Measurements from ENCODE around the gene C1orf174. TPM values are rescaled to one million over a fixed set of nuclear protein-coding genes. Genes with fewer than 3 reads are reported as not detected.

Gene C1orf174
- total and polyA plus RNA-seq, 2 donors: 19.3 to 23.1 TPM

DNA sequence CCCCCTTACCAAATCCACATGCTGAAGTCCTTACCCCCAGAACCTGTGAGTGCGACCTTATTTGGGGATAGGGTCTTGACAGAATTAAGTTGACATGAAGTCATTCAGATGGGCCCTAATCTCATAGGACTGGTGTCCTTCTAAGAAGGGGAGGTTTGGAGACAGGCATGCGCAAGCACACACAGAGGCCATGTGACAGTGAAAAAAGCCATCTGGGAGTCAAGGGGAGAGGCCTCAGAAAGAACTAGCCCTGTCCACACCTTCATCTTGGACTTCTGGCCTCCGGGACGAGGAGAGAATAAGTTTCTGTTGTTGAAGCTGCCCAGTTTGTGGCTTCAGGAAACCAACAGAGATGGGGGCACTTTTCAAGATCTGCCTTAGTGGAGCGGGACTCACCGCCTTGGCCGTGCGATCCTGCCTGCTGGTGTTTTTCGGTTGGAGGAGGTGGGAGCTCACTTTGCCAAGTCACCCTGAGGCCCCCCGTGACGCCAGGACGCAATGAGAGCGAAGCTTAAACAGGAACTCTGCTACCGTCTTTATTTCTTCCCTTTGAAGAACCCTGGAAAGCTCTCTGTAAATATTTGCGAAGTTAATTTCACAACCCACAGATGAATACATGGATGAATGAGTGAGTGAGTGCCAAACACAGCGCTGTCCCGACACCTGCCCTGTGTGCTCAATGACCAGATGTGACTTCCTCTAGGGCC is 42.5 kb upstream of the C1orf174 start:
- 84% methylated on average over 17 of the region's 17 CpGs for WGBS
- DNase-seq (ENCODE audit: low read depth in 6 of 9, low spot score in 9 of 9): no peak
- Histone ChIP-seq H3K36me3 (ENCODE audit: control insufficient read depth in 2 of 2, insufficient read depth in 2 of 2, low read length in 1 of 2) (no peaks in the 10 kb centered on the region), H3K4me3 (ENCODE audit: low read length in 2 of 2) (no peak overlapping the region), H3K4me1 (ENCODE audit: control insufficient read depth in 2 of 2, insufficient read depth in 2 of 2, low read length in 2 of 2) (no peaks in the 10 kb centered on the region), H3K9me3 (ENCODE audit: control insufficient read depth in 2 of 2, insufficient read depth in 1 of 2, low read length in 1 of 2) (no peaks in the 10 kb centered on the region), H3K27me3 (ENCODE audit: control insufficient read depth in 2 of 2, insufficient read depth in 1 of 2, low read length in 1 of 2) (no peaks in the 10 kb centered on the region), H3K27ac (ENCODE audit: low read depth in 1 of 2, low read length in 1 of 2) (no peak overlapping the region)

DNA sequence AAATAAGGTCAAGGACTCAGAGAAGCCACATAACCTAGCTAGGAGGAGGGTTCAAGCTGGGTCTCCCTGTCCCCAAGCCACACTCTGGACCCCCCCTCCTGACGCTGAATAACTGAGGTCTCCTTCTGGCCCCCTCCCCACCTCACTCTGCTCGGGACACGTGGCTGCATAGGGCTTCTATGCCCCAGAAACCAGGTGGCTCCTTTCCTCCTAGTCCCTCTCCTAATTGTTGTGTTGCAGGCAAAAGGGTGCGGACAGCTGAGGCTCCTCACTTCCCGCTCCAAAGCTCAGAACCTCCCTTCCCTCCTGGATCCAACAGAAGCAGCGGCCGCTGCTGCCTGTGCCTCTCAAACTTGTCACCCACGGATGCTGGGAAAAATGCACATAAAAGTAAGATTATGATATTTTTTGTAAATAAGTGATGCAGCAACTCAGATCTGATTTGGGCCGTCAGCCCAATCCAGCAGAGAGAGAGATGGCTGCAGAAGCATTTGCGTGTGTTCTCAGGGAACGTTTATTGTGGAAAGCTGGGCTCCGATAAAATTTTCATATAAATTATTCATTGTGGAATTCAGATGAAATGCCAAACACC is 40.8 kb upstream of the C1orf174 start:
- Histone ChIP-seq H3K27ac (ENCODE audit: low read depth in 1 of 2, low read length in 1 of 2) (no peak overlapping the region), H3K4me1 (ENCODE audit: control insufficient read depth in 2 of 2, insufficient read depth in 2 of 2, low read length in 2 of 2) (no peaks in the 10 kb centered on the region), H3K4me3 (ENCODE audit: low read length in 2 of 2) (no peak overlapping the region), H3K9me3 (ENCODE audit: control insufficient read depth in 2 of 2, insufficient read depth in 1 of 2, low read length in 1 of 2) (no peaks in the 10 kb centered on the region), H3K27me3 (ENCODE audit: control insufficient read depth in 2 of 2, insufficient read depth in 1 of 2, low read length in 1 of 2) (no peaks in the 10 kb centered on the region), H3K36me3 (ENCODE audit: control insufficient read depth in 2 of 2, insufficient read depth in 2 of 2, low read length in 1 of 2) (no peaks in the 10 kb centered on the region)
- WGBS: 84% methylated on average over 12 of the region's 12 CpGs
- DNase-seq (ENCODE audit: low read depth in 6 of 9, low spot score in 9 of 9): no peak

DNA sequence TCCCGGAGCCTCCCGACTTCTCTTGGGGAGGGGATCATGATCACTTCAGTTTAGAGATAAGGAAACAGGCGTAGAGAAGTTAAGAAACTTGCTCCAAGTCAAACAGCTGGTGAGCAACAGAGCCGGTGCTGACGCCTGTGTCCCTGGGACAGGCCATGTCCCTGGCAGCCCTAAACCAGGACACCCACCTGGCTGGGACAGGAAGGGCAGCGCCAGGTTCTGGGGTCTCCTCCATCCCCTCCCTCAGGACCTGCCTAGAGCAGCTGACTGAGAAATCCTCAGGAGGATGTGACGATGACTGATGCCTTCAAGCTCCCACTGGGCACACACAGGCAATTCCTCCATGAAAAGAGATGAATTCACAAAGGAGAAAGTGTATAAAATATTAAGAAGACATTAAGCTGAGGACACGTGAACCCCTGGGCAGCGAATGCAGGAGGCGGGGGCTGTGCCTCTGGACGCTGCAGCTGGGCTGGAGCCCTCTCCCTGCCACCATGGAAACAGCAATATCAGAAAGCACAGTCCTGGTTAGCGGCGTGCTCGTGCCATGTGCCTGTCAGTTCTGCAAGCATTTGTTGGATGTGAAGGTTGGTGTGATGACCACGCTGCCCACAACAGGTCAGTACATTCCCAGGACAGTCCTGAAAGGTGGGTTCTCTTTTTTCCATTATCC is 40.1 kb upstream of the C1orf174 start:
- DNase-seq (ENCODE audit: low read depth in 6 of 9, low spot score in 9 of 9): no peak
- 82% methylated on average over 15 of the region's 15 CpGs for WGBS
- Histone ChIP-seq H3K4me1 (ENCODE audit: control insufficient read depth in 2 of 2, insufficient read depth in 2 of 2, low read length in 2 of 2) (no peaks in the 10 kb centered on the region), H3K27me3 (ENCODE audit: control insufficient read depth in 2 of 2, insufficient read depth in 1 of 2, low read length in 1 of 2) (no peaks in the 10 kb centered on the region), H3K27ac (ENCODE audit: low read depth in 1 of 2, low read length in 1 of 2) (no peak overlapping the region), H3K9me3 (ENCODE audit: control insufficient read depth in 2 of 2, insufficient read depth in 1 of 2, low read length in 1 of 2) (no peaks in the 10 kb centered on the region), H3K36me3 (ENCODE audit: control insufficient read depth in 2 of 2, insufficient read depth in 2 of 2, low read length in 1 of 2) (no peaks in the 10 kb centered on the region), H3K4me3 (ENCODE audit: low read length in 2 of 2) (no peak overlapping the region)

DNA sequence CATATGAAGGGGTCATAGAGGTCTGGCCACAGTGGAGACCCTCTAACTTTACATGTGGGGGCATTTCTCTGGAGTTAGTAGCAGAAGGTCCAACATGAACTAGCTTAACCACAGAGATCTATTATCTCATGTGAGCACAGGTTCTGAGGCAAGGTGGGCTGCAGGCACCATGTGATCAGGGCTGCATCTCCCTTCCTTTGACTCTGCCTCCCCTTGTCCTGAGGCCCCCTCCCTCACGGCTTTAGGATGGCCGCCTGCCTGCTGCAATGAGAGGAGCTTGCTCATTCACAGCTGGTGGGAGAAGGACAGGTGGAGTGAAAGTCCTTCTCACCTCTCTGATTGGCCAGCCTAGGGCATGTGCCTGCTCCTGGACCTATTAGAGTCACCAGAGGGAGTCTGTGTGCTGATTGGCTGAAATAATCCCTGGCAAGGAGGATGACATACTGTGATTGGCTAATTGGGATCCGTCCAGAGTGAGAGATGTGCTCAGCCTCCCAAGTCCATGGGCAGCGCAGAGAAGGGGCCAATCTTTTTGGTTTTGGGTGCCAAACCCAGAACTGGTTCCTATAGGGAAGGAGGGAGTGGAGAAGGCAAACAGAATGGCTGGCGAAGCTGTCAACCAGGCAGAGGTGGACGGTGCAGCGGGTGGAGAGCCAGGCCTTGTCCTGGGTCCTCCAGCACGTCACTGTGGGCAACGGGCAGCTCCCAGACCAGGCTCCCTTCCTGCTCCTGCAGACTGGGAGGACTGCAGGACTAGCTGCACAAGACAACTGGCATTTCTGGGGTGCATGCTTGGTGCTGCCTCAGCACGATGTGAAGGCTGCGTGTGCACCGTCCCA is 39.4 kb upstream of the C1orf174 start:
- Histone ChIP-seq H3K4me1 (ENCODE audit: control insufficient read depth in 2 of 2, insufficient read depth in 2 of 2, low read length in 2 of 2) (no peaks in the 10 kb centered on the region), H3K27ac (ENCODE audit: low read depth in 1 of 2, low read length in 1 of 2) (no peak overlapping the region), H3K36me3 (ENCODE audit: control insufficient read depth in 2 of 2, insufficient read depth in 2 of 2, low read length in 1 of 2) (no peaks in the 10 kb centered on the region), H3K4me3 (ENCODE audit: low read length in 2 of 2) (no peak overlapping the region), H3K9me3 (ENCODE audit: control insufficient read depth in 2 of 2, insufficient read depth in 1 of 2, low read length in 1 of 2) (no peaks in the 10 kb centered on the region), H3K27me3 (ENCODE audit: control insufficient read depth in 2 of 2, insufficient read depth in 1 of 2, low read length in 1 of 2) (no peaks in the 10 kb centered on the region)
- DNase-seq (ENCODE audit: low read depth in 6 of 9, low spot score in 9 of 9): no peak
- WGBS: 92% methylated on average over 12 of the region's 12 CpGs

DNA sequence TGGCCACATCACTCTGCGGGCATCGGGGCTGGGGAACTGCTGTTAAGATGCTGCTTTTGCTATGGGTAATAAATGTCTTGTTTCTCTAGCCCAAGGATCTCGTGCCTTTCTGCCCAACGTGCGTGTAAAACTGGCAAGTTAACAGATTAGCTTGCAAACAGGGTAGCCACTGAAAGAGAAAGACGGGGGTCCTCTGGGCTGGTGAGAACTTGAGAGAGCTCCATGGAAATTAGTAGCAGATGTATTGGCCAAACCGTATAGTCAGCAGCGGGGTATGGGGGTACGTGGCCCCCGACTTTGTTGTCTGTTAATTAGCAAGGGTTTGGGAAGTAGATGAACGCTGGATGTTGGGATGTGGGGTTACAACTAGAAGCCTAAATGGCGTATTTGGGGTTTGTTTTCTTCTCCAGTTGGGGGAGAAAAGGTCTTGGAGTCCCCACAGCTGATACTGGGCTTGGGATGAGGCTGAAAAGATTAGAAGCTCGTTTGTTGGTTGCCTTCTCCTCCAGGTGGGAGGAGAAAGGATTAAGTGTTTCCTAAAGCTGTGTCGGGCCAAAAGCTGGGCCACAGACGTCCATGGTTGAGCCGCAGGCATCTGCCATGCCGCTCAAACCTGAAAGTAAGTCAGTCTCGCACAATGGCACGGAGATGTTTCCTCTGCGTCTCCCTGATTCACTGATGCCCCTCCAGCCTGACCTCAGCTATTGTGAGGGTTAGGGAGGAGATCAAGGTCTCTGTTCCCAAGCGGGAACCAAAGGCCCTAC is 32.3 kb upstream of the C1orf174 start:
- H3K36me3 ChIP-seq (ENCODE audit: control insufficient read depth in 2 of 2, insufficient read depth in 2 of 2, low read length in 1 of 2): no peaks in the 10 kb centered on the region
- WGBS: 82% methylated on average over 21 of the region's 21 CpGs
- DNase-seq (ENCODE audit: low read depth in 6 of 9, low spot score in 9 of 9): no peak

DNA sequence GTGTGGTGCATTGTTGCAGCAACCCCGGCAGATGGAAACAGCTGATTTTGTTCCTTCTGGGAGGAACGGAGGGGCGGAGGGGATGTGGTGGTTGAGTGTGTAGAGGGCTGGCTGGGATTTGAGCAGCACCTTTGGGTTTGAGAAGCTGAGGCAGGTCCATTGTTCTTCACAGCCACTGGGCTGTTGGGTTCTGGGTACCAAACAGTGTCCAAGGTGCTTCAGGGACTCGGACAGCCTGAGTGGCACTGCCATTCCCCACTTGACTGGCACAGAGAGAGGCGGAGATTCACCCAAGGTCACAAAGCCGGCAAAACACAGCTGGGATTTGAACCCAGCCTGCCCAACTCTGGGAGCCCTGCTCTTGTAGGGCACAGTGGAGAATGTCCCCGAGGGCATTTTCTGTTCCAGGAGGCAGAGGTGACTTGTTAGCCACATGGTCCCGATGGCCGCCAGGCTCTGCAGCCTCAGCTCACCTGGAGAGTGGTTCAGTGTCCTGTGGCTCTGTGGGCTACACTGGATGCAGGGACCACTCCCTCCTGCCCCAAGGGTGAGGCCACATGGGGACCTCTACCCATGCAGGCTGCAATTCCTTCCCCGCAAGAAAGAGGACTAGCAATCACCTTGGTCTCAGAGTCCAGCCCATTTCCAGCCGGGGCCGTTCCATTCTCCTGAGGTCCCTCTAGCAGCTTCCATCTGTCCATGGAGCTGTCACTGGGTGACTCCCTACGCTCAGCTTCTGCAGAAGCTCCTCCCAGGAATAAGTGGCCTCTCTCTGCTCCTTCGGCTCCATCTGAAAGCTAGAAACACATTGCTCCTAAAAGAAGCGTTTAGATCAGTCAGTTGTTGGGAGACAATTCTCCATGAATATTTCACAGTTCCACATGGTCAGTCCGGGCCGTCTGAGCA is 31.2 kb upstream of the C1orf174 start:
- H3K4me3 ChIP-seq (ENCODE audit: low read length in 2 of 2): no peak overlapping the region
- no peaks in the 10 kb centered on the region for H3K27me3 ChIP-seq (ENCODE audit: control insufficient read depth in 2 of 2, insufficient read depth in 1 of 2, low read length in 1 of 2)
- WGBS: 85% methylated on average over 17 of the region's 17 CpGs
- no peak for DNase-seq (ENCODE audit: low read depth in 6 of 9, low spot score in 9 of 9)
- H3K4me1 ChIP-seq (ENCODE audit: control insufficient read depth in 2 of 2, insufficient read depth in 2 of 2, low read length in 2 of 2): no peaks in the 10 kb centered on the region
- no peak overlapping the region for H3K27ac ChIP-seq (ENCODE audit: low read depth in 1 of 2, low read length in 1 of 2)
- no peaks in the 10 kb centered on the region for H3K9me3 ChIP-seq (ENCODE audit: control insufficient read depth in 2 of 2, insufficient read depth in 1 of 2, low read length in 1 of 2)
- no peaks in the 10 kb centered on the region for H3K36me3 ChIP-seq (ENCODE audit: control insufficient read depth in 2 of 2, insufficient read depth in 2 of 2, low read length in 1 of 2)

More for the DNA sequence above, 32.3 kb upstream of the C1orf174 start:
- Histone ChIP-seq H3K27me3 (ENCODE audit: control insufficient read depth in 2 of 2, insufficient read depth in 1 of 2, low read length in 1 of 2) (no peaks in the 10 kb centered on the region), H3K4me1 (ENCODE audit: control insufficient read depth in 2 of 2, insufficient read depth in 2 of 2, low read length in 2 of 2) (no peaks in the 10 kb centered on the region), H3K4me3 (ENCODE audit: low read length in 2 of 2) (no peak overlapping the region), H3K9me3 (ENCODE audit: control insufficient read depth in 2 of 2, insufficient read depth in 1 of 2, low read length in 1 of 2) (no peaks in the 10 kb centered on the region), H3K27ac (ENCODE audit: low read depth in 1 of 2, low read length in 1 of 2) (no peak overlapping the region)

DNA sequence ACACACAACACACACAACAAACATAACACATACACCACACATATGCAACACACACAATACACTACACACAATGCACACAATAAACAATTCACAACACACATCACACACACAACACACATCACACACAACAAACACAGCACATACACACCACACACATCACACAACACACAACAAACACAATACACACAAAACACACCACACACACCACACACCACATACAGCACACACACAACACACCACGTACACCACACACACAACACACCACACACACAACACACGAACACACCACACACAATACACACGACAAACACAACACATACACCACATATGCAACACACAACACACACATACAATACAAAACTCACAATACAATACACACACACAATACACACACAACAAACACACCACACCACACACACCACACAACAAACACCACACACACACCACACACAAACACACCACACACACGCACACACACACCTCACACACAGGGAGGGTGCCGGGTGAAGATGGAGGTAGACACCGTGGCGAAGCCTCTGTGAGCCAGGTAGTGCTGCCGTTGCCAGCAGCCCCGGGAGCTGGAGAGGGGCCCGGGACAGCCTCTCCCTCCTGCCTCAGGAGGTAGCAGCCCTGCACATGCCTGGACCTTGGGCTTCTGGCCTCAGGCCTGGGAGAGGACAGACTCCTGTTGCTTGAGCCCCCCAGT is 30.4 kb upstream of the C1orf174 start:
- H3K4me1 ChIP-seq (ENCODE audit: control insufficient read depth in 2 of 2, insufficient read depth in 2 of 2, low read length in 2 of 2): no peaks in the 10 kb centered on the region
- no peaks in the 10 kb centered on the region for H3K9me3 ChIP-seq (ENCODE audit: control insufficient read depth in 2 of 2, insufficient read depth in 1 of 2, low read length in 1 of 2)
- H3K27me3 ChIP-seq (ENCODE audit: control insufficient read depth in 2 of 2, insufficient read depth in 1 of 2, low read length in 1 of 2): no peaks in the 10 kb centered on the region
- WGBS: 77% methylated on average over 10 of the region's 10 CpGs
- H3K4me3 ChIP-seq (ENCODE audit: low read length in 2 of 2): no peak overlapping the region
- no peak for DNase-seq (ENCODE audit: low read depth in 6 of 9, low spot score in 9 of 9)
- H3K27ac ChIP-seq (ENCODE audit: low read depth in 1 of 2, low read length in 1 of 2): no peak overlapping the region
- H3K36me3 ChIP-seq (ENCODE audit: control insufficient read depth in 2 of 2, insufficient read depth in 2 of 2, low read length in 1 of 2): no peaks in the 10 kb centered on the region

Data from thymus (tissue), 11 donors.